HG02884 (cell line): ENCODE measurements around the gene SULT1C3.

Source experiments
- ATAC-seq: cut with Tn5 transposase; IDR thresholded peaks from one replicate; pipeline ENCODE4 v1.9.1; 2021; ENCODE audit warnings: mild to moderate bottlenecking, moderate library complexity; ENCODE audit not compliant: unreplicated experiment

The SULT1C3 gene

DNA sequence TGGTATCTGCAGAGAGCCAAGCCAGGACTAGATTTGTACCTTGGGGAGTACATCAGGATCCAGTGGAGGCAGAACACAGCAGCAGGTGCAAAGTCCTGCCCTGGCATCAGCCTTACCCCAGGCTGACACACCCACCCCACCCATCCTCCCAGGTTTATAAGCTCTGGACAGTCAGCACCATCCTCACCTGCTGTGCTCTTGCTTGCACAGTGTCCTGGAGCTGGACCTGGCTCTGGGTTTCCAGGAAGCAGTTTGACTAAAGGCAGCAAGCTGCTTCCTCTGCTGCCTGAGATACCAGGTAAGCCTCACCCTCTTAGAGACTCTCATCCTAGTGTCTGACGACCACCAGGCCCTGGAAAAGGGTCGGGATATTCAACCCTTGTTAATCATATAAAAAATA lies at the start of gene SULT1C3:
SULT1C3 (plus strand) TSS at position 183 of the 400 bp plus-strand sequence. CDS start 7,227 bp downstream, outside the sequence.
- no peak for ATAC-seq

- ATAC-seq: no peak
Observed at GRCh38 chr2:108193251-108193650, 46.5 kb upstream of the SULT1C3 start.

DNA sequence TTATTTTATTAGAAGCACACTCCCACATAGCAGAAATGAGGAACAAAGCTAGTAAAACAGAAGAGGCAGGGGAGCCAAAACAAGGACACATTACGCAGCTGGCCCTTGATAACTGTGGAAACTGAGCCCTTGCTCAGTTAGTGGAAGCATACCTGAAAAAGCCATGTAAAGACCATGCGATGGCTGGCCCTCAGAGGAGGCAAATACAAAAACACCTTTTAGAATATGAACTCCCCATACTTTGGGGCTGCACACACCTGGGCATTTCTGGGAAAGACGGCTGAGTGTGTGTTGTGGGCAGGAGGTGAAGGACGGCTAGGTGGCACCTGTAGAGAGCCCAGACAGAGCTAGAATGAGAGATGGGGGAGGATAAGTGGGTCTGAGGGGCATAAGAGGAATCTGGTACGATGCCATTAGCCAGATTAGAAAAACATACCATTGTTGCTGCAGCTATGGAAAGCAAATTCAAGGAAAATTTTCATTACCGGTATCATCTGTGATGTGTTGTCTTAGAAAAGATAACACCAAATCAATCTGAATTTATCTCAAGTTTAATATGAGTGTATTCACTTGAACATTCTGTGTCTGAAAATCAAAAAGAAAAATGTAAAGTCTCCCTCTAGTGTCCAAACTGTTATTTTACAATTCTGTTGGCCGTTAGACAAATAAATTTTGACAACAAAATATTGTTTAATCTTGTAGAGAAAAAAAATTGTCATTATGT lies 45.2 kb upstream of the SULT1C3 start:
- ATAC-seq: no peak

DNA sequence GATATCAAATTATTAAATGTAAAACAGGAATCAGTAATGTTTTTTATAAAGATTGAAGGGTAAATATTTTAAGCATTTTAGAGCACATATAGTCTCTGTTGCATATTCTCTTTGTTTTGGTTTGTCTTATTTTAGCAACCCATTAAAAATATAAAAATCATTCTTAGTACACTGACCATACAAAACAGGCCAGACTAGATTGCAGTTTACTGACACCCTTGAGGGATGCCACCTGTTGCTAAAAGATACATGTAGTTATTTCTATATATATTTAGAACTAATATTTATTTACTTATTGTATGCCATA lies 44.7 kb upstream of the SULT1C3 start:
- no peak for ATAC-seq

DNA sequence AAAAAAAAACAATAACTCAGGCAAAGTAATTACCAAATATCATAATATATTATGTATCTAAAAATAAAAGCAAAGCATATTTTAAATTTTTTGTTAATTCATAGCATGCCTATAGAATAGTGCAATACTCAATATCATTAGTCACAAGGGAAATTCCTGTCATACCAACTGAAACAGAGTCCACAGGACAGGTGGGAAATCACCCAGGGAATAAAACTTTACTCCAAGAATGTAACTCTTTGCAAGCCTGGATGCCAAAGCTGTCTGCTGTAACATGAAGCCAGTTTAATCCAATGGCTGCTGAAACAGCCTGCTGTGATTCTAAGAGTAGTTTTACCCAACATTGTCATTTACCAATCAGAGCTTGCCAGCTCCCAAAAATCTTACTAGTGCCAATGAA lies 40.0 kb upstream of the SULT1C3 start:
- ATAC-seq: no peak

GRCh38 chr2:108200569-108200968 lies 39.2 kb upstream of the SULT1C3 start:
- ATAC-seq: no peak

DNA sequence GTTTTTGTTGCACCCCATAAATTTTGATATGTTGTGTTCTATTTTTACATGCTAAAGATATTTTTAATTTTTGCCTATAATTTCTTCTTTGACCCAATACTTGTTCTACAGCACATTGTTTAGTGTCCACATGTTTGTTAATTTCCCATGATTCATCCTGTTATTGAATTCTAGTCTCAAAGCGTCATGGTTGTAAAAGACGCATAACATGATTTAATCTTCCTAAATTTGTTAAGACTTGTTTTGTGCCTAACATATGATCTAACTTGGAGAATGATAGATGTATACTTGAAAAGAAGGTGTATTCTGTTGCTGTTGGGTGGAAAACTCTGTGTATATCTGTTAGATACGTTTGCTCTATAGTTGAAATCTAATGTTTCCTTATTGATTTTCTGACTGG lies 27.1 kb upstream of the SULT1C3 start:
- ATAC-seq: no peak

DNA sequence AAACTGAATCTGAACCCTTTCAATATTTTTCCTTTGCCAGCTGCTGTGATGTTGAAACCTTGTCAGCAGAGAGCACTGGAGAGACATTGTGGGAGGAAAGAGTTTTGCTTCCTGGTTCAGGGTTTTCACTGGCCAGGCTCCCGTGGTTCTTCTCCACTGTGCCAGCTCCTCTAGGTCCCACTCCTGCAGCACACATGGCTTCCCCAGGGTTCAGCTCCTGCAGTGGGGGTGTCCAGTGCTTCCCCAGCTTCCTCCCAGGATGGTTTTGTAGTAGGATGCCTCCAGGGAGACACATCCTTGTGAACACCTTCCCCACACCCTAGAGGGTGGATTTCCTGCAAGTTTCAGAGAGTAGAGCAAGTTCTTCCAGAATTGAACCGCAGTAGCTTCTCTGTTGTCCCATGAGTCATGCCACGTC lies 24.0 kb upstream of the SULT1C3 start:
- ATAC-seq: no peak

GRCh38 chr2:108217211-108217610 lies 22.6 kb upstream of the SULT1C3 start:
- no peak for ATAC-seq

- ATAC-seq: no peak
Observed at GRCh38 chr2:108219688-108220087, 20.1 kb upstream of the SULT1C3 start.

GRCh38 chr2:108220191-108220590 lies 19.6 kb upstream of the SULT1C3 start:
- no peak for ATAC-seq

GRCh38 chr2:108220942-108221541 lies 18.7 kb upstream of the SULT1C3 start:
- no peak for ATAC-seq

DNA sequence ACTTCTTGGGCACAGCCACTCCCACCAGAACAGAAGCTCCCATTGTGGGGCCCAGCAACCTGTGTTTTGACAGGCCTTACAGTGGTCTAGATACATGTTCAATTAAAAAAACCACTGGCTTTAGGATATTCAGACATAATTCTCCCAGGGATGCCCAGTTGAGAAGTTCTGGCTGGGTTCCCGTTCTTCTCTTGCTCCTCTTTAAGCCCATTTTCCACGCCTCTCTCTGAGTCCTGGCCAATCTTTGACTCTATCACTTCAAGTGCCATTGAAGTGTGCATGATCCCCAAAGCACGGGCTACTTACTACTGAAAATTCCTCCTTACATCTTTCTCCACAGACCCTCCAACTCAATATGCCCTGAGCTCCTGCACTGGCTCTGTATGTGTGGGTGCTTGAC lies 17.5 kb upstream of the SULT1C3 start:
- ATAC-seq: no peak

DNA sequence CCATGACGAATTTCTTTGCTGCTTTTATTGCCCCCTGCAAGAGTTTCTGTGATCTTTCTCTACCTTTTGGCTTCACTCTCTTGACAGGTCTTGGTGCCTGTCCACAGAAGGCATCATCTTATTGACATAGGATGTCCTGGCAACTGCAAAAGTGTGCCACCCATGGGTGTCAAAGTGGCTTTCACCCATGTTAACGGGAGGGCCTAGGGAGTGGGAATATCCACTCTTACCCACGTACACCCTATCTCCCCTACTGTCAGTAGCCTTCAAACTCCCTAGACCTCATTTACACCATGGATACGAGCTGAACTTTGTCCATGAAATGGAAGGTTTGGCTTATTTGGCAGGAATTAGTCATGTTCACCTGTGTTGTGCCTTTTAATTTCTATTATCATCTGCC lies 16.2 kb upstream of the SULT1C3 start:
- ATAC-seq: no peak

DNA sequence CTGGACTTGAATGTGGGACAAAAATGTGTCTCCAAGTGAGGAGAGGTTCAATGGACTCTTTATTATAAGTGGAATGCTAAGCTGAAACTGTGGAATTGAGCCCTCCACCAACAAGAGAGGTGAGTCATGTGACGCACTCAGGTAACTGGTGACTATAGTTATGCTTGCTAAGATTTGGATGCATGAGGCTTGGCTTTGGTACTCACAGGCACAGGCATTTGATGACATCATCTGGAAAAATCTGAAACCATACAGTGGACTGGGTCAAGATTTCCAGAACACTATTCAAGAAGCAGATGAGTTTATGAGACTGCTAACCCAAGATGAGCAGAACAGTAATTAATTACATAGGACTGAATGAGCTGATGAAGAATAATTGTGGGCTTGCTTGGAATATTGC lies 15.7 kb upstream of the SULT1C3 start:
- no peak for ATAC-seq

DNA sequence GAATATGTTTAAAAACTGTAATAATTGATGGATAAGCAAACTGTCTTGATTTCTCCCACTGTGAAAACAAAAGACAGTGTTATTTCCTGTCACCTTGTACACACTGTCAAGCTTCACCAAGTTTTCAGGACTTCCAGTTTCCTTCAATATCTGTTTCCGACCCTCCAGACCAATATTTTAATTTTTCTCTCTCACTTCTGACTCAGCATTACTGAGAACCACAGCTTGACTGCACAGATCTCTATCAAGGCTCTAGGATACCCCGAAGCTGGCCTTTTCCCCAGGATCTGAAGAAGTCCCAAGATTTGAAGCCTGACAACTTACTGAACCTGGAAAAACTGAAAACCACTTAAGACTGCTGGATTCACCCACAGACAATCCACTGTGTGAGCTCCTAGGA lies 13.2 kb upstream of the SULT1C3 start:
- ATAC-seq: no peak

DNA sequence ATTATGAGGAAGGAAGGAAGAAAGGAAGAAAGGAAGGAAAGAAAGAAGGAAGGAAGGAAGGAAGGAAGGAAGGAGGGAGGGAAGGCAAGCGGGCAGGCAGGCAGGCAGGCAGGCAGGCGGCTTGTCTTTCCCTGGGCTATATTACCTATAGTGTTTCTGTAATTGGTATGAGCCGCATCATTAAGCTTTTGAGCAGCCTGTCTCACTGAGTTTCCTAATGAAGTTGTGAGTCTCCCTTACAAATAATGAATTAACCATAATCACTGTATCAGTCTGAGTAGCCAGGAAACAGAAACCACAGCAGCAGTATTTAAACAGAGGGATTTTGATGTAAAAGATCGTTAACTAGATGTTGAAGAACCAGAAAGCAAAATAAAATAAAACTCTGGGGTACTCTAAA lies 11.8 kb upstream of the SULT1C3 start:
- ATAC-seq: no peak

DNA sequence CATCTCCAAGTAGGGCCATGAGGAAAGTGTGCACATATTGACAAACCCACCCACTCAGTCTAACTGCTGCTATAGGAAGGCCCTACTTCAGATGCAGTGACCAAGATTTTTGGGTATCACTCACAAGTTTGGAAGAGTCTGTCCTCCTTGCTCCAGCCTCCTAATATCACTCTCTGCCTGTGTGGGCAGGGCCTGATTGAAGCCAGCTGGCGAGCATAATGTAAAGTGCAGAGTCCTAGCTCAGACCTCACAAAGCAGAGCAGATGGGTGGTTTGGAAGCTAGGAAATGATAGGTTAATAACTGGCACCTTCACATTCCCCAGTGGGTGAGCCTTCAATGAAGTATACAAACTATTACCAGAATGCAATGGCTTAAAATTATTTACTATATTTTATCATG lies 11.2 kb upstream of the SULT1C3 start:
- ATAC-seq: no peak

DNA sequence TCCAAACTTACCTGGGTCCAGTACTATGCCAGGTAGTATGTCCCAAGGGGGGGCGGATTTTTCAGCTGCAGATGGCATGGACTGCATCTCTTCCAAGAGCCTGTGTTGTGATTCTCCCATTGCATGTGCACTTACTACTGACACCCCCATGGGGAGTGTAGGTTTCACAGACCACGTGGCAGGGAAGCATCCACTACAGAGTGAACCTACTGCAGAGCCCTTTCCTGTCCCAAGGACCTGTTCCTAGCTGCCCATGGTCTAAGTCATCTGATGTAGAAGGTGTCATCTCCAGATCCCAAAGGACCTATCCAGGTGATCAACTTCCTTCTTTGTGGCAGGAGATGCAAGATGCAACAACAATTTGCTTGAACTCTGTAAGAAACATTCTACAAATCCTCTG lies 9.9 kb upstream of the SULT1C3 start:
- ATAC-seq: no peak

- no peak for ATAC-seq
Observed at GRCh38 chr2:108235577-108235976, 4.2 kb upstream of the SULT1C3 start.

DNA sequence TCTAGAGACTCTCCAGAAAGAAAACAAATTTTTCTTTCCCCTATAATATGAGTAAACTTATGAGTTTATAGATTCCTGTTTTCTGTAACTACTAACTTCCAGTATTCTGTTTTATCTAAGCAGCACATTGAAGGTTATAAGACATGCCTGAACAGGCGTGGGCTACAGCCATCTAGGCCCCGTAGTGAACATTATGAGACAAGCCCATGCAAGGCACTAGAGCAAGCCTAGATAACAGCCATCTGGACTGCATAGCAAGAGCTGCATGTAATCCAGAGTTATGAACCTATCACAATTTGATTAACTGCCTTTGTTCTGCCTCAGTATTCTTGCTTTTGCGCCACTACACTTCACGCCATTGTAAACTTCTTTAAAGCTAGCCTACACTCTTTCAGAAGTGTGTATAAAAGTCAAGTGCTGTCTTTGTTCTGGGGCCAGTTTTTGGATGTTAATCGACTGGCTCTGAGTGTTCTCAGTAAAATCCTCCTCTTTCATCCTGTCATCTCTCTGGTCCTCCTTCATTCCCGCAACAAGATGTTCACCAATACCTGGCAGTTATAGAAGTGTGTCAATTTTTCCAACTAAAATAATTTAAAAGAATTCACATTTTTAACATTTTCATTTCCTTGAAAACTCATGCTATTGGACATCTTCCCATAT lies 3.0 kb upstream of the SULT1C3 start:
- no peak for ATAC-seq

GRCh38 chr2:108240966-108241365 lies 1.2 kb downstream of the SULT1C3 start:
- no peak for ATAC-seq
